ENCODE results near the gene GPC5.

DNA sequence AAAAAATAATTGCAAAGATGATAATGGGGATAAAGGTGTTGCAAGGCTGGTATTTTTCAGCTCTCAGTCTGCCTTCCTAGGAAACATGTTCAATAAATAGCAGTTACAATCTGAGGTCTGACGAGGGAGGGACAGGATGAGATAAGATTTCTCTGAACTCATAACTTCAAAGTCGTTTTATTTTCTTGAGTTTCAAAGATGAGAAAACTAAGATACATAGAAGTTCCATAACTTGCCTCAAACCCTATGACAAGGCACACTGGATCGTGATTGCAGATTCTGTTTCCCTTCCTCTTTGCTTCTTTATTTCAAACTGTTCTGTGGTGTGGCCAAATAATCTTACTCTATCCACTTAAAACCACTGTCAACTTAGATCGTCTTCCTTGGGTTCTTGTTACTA, 327.2 kb downstream of the GPC5 start:
- TF ChIP-seq, protein P1, sequence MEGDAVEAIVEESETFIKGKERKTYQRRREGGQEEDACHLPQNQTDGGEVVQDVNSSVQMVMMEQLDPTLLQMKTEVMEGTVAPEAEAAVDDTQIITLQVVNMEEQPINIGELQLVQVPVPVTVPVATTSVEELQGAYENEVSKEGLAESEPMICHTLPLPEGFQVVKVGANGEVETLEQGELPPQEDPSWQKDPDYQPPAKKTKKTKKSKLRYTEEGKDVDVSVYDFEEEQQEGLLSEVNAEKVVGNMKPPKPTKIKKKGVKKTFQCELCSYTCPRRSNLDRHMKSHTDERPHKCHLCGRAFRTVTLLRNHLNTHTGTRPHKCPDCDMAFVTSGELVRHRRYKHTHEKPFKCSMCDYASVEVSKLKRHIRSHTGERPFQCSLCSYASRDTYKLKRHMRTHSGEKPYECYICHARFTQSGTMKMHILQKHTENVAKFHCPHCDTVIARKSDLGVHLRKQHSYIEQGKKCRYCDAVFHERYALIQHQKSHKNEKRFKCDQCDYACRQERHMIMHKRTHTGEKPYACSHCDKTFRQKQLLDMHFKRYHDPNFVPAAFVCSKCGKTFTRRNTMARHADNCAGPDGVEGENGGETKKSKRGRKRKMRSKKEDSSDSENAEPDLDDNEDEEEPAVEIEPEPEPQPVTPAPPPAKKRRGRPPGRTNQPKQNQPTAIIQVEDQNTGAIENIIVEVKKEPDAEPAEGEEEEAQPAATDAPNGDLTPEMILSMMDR (IDR thresholded peaks at IDR 0.05; ENCODE audit: low read length): no peak
- TF ChIP-seq EZH2 (IDR thresholded peaks at IDR 0.05; ENCODE audit: borderline replicate concordance, low read length): no peak

Data from OCI-LY1 (cell line).